Activated effector memory CD4-positive, alpha-beta T cell treated with Interleukin-2 at 50 U/mL for 16 hours (primary cell): Measurements from ENCODE around the gene ABHD16B.

ENCODE experiments used
- DNase-seq: peaks from one replicate; pipeline ENCODE4 v3.0.0-alpha.2; 2020

Gene ABHD16B

DNA sequence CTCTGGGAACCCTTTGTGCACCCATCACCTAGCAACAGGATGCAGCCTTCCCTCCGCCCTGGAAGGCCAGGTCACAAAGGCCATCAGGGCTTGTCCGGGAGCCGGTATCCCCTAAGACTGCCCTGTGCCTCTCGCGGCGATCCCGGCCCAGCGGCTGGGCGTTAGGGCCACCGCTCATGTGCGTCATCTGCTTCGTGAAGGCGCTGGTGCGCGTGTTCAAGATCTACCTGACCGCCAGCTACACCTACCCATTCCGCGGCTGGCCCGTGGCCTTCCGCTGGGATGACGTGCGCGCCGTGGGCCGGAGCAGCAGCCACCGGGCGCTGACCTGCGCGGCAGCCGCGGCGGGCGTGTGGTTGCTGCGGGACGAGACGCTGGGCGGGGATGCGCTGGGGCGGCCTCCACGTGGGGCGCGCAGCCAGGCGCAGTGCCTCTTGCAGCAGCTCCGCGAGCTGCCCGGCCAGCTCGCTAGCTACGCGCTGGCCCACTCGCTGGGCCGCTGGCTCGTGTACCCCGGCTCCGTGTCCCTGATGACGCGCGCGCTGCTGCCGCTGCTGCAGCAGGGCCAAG is at the start of gene ABHD16B:
Gene ABHD16B (plus strand): TSS at position 134 of the 570 bp plus-strand sequence. CDS start 43 bp downstream, at position 177.
- no peak for DNase-seq

DNA sequence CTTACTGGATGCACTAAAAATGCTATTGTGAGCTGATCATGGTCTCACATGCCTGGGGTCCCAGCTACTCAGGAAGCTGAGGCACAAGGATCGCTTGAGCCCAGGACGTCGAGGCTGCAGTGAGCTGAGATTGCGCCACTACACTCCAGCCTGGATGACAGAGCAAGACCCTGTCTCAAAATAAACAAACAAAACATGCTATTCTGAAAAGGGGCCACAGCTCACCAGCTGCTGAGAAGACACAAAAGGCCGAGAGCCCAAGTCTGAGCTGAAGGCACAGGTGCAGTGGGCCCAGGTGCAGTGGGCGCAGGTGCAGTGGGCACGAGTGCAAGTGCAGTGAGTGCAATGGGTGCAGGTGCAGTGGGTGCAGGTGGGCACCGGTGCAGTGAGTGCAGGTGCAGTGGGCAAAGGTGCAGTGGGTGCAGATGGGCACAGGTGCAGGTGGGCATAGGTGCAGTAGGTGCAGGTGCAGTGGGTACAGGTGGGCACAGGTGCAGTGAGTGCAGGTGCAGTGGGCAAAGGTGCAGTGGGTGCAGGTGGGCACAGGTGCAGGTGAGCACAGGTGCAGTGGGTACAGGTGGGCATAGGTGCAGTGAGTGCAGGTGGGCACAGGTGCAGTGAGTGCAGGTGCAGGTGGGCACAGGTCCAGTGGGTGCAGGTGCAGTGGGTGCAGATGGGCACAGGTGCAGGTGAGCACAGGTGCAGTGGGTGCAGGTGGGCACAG is 46.2 kb upstream of the ABHD16B start:
- DNase-seq, result no peak

DNA sequence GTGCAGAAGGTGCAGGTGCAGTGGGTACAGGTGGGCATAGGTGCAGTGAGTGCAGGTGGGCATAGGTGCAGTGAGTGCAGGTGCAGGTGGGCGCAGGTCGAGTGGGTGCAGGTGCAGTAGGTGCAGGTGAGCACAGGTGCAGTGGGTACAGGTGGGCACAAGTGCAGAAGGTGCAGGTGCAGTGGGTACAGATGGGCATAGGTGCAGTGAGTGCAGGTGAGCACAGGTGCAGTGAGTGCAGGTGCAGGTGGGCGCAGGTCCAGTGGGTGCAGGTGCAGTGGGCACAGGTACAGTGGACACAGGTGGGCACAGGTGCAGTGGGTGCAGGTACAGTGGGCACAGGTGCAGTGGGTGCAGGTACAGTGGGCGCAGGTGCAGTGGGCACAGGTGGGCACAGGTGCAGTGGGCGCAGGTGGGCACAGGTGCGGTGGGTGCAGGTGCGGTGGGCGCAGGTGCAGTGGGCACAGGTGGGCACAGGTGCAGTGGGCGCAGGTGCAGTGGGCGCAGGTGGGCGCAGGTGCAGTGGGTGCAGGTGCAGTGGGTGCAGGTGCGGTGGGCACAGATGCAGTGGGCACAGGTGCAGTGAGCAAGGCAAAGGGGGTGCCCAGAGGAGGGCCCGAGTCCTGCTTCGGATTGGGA is 45.6 kb upstream of the ABHD16B start:
- DNase-seq, result no peak

- no peak for DNase-seq
These were observed 41.9 kb upstream of the ABHD16B start for GRCh38 chr20:63819224-63819921.

DNA sequence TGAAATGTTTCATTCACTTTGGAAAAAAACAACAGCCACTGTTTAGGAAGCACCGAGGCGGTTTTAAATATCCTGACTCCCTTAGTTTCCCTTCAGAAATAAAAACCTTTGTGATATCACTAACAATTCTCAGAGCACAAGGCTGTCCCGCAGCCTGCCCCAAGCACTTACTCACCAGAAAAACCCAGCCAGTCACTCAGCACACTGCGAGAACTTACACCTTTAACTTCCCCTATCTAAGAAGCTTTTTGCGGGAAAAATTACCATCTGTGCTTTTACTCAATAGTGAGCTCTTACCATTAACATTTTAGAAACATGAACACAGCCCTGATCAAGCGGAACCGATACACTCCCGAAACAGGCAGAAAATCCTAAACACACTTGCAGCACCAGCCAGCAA is 39.5 kb upstream of the ABHD16B start:
- no peak for DNase-seq

DNA sequence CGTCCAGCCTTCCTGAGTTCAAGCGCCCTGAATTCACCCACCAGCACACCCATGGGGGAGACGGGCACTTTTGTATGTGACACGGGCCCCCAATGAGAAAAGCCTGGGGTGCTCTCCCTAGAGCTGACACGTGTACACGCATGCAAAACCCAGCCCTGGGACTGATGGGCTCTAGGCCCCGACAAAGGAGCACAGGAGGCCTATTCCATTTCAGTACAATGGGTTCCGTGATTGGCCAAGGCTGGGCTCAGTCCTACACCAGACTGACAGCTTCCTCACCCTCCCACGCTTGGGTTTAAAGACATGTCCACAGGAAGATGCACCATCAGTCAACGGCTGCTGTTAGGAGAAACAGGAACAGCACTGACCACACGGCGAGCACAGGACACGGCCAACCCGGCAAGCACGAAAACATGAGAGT is 39.0 kb upstream of the ABHD16B start:
- DNase-seq, result no peak

GRCh38 chr20:63823691-63824311 is 37.5 kb upstream of the ABHD16B start:
- DNase-seq, result no peak

DNA sequence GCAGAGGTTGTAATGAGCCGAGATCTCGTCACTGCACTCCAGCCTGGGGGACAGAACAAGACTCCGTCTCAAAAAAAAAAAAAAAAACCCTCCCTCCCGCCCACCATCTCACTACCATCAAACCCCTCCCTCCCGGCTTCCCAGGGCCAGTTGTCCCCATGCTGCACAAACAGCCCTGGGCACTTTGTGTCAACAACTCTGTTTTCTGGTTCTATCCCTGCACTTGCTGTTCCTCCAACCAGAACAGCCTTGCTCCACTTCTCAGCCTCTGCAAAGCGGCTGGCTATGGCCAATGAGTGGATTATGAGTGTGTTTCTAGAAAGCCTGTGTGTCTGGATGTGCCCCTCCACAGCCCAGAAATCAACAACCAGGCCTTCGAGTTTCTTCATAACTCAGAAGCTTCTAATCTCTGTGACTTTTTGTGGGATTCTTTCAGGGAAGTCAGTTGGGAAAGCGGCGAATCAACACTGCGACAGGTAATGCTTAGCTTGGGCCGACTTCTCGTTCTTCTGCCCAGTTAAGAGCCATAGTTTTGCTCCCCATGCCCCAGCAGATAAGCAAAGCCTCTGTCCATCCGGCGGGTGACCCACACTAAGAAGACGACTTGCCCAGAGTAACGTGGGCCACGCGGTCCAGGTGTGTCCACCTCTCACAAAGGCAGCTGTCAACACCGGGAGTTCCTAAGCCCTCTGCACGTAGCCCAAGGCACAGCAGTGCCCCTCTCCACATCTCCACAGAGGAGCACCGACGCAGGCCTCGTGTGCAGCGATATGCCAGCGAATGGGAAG is 35.8 kb upstream of the ABHD16B start:
- DNase-seq, result no peak

DNA sequence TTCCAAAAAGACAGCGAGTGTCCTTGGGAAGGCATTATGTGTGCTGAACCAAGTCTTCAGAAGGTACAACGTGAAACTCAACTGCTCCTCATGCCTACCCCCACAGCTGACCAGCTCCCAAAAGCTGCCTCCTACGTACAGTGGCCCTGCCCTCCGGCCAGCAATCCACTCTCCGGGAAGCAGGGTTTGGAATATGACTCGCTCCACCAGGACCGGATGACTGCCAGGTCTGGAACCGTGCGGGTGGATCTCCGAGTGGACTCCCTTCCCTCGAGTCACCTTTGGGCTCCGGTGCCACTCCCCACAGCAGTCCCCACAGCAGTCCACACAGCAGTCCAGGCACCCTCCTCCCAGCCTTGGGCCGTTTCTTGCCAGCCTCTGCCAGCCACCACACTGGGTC is 34.5 kb upstream of the ABHD16B start:
- no peak for DNase-seq

DNA sequence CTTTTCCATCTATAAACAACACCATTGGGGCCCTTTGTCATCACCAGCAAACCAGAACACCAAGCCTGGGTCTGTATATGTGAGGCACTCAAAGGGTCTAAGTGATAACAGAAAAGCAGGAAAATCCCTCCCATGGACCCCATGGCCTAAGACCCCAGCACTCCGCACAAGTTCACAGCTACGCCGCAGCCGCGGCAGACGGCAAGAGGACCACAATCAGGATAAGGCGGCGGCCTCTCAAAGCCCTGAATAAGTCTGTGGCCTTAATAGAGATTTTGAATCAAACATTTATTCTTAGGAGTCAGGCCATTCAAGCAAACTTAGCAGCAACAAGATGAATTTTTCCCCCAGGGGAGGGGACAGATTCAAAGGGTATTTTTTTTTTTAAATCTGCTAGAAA is 33.2 kb upstream of the ABHD16B start:
- no peak for DNase-seq

GRCh38 chr20:63828545-63828944 is 32.8 kb upstream of the ABHD16B start:
- no peak for DNase-seq

GRCh38 chr20:63828951-63829350 is 32.3 kb upstream of the ABHD16B start:
- DNase-seq, result no peak

DNA sequence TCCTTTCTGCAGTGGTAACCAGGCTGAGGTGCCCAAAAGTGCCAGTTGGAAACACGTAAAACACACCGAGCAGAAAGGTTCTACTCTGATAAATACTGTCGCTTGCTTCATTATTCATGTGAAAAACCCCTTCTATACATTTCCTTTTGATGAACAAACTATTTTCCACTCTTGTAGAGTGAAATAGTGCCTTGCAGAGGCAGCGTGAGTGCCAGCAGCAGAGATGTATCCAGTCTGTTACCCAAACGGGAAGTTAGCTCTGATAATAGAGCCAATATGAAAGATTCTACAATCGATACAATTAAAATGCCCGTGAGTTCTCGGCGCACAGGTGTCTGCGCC is 31.7 kb upstream of the ABHD16B start:
- DNase-seq, result no peak

GRCh38 chr20:63829945-63830835 is 31.1 kb upstream of the ABHD16B start:
- DNase-seq, result no peak

DNA sequence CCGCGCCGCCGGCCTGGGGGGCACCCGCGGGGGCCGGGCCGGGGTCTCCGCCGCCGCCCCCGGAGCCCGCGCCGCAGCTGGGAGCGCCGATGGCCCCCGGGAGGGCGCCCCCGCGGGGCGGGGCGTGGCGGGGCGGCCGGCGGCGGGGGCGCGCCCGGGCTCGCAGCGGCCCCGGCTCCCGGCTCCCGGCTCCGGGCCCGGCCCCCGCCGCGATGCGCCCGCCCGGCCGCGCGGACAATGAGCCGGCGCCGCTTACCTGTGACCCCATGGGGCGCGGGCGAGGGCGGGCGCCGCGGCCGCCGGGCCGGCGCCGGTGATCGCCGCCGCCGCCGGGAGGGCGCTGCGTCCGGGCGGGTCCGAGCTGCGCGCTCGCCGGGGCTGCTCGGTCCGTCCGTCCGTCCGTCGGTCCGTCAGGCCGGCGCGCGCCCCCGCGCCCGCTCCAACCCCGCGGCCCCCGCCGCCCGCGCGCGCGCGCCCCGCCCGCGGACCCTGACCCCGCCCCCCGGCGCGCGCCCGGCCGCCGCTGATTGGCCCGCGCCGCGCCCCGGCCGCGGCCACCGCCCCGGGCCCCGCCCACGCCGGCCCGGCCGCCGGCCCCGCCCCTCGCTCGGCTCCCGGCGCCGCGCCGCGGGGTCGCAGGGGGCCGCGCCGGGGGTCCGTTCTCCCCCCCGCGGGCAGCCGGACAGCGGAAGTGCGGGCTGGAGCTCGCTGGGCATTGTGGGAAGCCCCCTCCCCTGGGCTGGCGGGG is 30.3 kb upstream of the ABHD16B start, which contains the start of gene ZBTB46:
Gene ZBTB46 (minus strand): TSS at position 424 of the 748 bp plus-strand sequence. CDS start 40,507 bp downstream, outside the sequence.
- DNase-seq, result no peak

GRCh38 chr20:63831646-63831992 is 29.7 kb upstream of the ABHD16B start:
- DNase-seq, result no peak

DNA sequence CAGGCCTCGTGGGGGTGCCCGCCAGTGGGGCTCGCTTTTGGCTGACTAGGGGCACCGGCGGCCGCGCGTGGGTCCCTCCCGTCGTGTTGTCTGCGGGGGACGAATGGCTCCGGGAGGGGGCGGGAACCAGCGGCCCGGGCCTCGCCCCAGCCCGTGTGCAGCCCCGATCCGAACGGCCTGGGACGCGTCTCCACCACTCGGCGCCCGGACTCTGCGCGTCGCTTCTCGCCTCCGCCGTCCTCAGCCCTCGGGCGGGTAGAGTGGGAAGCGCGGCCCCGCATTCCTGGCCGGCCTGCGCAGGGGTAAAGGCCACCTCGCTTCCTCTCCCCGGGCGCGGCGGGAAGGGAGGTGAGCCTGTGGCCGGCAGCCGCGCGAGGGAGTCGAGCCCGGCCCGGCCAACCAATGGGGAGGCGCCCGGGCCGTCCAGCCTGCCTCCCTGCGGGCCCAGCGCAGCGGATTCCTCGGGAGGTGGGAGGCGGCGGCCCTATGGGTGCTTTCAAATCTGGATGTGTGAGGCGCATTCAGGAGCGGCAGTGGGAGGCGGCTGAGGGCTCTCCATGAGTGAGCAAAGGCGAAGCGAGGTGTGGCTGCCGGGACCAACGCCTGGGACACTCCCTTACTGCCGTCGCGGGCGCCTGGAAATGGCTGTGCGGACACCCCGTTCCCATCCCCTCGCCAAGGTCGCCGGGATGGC is 29.2 kb upstream of the ABHD16B start:
- DNase-seq, result no peak

GRCh38 chr20:63833776-63834490 is 27.4 kb upstream of the ABHD16B start:
- DNase-seq, result no peak

DNA sequence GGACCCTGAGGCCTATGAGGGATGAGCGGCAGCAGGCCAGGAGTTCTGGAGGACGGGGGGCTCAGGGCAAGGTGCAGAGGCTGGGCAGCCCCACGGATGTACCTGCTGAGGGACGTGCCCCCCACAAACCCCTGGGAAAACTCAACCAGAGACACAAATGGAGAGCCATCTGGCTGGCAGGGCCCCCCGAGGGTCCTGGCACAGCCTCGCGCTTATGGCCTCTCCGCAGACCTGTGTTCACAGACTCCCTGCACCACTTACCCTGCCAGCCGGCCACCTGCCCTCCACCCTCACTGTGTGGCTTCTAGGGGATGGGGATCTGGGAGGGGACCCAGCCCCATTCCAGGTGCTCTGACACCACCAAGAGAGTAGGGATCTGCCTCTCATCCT is 26.8 kb upstream of the ABHD16B start:
- DNase-seq, result no peak
